Neural cell (in vitro differentiated cells): ENCODE measurements around the gene ITGAX.

ENCODE experiments used
- EP300 ChIP-seq: fragments of 450-650 bp; conservative IDR thresholded peaks from 2 replicates; pipeline ENCODE4 v1.6.1; 2014; ENCODE audit warnings: antibody characterized with exemption, mild to moderate bottlenecking, moderate library complexity; ENCODE audit not compliant: poor library complexity, severe bottlenecking
- EZH2 ChIP-seq: fragments of 200-600, 300-800 bp; shearing (Covaris generic), sonication (generic); IDR thresholded peaks from 2 replicates; pipeline ENCODE4 v1.6.1; 2014; ENCODE audit warnings: antibody characterized with exemption, low read length, borderline replicate concordance, mild to moderate bottlenecking; ENCODE audit not compliant: insufficient read depth, poor library complexity, severe bottlenecking
- MXI1 ChIP-seq: fragments of 450-650 bp; conservative IDR thresholded peaks from 2 replicates; pipeline ENCODE4 v1.6.1; 2014; ENCODE audit warnings: antibody characterized with exemption, mild to moderate bottlenecking; ENCODE audit not compliant: poor library complexity, severe bottlenecking
- POLR2AphosphoS5 ChIP-seq: IDR thresholded peaks from 2 replicates; pipeline ENCODE4 v1.6.1; 2012
- RAD21 ChIP-seq: fragments of 450-650 bp; conservative IDR thresholded peaks from 2 replicates; pipeline ENCODE4 v1.6.1; 2014; ENCODE audit warnings: antibody characterized with exemption, mild to moderate bottlenecking, moderate library complexity
- TAF1 ChIP-seq: IDR thresholded peaks from 2 replicates; pipeline ENCODE4 v1.6.1; 2012; ENCODE audit warnings: low read depth
- TF ChIP-seq, protein P1 (sequence below): IDR thresholded peaks from 2 replicates; pipeline ENCODE4 v1.6.1; 2012; ENCODE audit warnings: borderline replicate concordance
- TF ChIP-seq, protein P2 (sequence below): fragments of 450-650 bp; IDR thresholded peaks from 2 replicates; pipeline ENCODE4 v1.5.1; 2014; ENCODE audit warnings: antibody characterized with exemption, mild to moderate bottlenecking, moderate library complexity; ENCODE audit not compliant: poor library complexity, severe bottlenecking

DNA sequence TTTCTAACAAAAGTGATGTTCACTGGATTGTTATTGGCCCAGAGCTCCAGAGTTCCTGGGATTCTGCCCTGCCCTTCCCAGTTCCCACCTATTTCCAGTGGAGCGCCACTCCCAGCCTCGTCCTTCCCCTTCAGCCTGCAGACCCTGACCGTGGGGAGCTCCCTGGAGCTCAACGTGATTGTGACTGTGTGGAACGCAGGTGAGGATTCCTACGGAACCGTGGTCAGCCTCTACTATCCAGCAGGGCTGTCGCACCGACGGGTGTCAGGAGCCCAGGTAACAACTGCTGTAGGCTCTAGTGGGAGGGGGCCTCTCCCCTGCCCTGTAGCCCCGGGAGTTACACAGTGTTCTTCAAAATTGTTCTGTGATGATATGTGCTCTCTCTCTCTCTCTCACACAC lies 61.4 kb downstream of the ITGAX start:
- no peak for TF ChIP-seq EZH2
- TF ChIP-seq, protein P1, sequence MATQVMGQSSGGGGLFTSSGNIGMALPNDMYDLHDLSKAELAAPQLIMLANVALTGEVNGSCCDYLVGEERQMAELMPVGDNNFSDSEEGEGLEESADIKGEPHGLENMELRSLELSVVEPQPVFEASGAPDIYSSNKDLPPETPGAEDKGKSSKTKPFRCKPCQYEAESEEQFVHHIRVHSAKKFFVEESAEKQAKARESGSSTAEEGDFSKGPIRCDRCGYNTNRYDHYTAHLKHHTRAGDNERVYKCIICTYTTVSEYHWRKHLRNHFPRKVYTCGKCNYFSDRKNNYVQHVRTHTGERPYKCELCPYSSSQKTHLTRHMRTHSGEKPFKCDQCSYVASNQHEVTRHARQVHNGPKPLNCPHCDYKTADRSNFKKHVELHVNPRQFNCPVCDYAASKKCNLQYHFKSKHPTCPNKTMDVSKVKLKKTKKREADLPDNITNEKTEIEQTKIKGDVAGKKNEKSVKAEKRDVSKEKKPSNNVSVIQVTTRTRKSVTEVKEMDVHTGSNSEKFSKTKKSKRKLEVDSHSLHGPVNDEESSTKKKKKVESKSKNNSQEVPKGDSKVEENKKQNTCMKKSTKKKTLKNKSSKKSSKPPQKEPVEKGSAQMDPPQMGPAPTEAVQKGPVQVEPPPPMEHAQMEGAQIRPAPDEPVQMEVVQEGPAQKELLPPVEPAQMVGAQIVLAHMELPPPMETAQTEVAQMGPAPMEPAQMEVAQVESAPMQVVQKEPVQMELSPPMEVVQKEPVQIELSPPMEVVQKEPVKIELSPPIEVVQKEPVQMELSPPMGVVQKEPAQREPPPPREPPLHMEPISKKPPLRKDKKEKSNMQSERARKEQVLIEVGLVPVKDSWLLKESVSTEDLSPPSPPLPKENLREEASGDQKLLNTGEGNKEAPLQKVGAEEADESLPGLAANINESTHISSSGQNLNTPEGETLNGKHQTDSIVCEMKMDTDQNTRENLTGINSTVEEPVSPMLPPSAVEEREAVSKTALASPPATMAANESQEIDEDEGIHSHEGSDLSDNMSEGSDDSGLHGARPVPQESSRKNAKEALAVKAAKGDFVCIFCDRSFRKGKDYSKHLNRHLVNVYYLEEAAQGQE: no peak
- TF ChIP-seq, protein P2, sequence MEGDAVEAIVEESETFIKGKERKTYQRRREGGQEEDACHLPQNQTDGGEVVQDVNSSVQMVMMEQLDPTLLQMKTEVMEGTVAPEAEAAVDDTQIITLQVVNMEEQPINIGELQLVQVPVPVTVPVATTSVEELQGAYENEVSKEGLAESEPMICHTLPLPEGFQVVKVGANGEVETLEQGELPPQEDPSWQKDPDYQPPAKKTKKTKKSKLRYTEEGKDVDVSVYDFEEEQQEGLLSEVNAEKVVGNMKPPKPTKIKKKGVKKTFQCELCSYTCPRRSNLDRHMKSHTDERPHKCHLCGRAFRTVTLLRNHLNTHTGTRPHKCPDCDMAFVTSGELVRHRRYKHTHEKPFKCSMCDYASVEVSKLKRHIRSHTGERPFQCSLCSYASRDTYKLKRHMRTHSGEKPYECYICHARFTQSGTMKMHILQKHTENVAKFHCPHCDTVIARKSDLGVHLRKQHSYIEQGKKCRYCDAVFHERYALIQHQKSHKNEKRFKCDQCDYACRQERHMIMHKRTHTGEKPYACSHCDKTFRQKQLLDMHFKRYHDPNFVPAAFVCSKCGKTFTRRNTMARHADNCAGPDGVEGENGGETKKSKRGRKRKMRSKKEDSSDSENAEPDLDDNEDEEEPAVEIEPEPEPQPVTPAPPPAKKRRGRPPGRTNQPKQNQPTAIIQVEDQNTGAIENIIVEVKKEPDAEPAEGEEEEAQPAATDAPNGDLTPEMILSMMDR: no peak
- TF ChIP-seq EP300: no peak
- no peak for TF ChIP-seq POLR2AphosphoS5
- TF ChIP-seq RAD21: no peak
- TF ChIP-seq MXI1: no peak
- no peak for TF ChIP-seq TAF1
